WTC11 (cell line): ENCODE measurements around the gene SRM.

ENCODE experiments used
- CREM ChIP-seq: sonication (generic); formaldehyde crosslinking; IDR thresholded peaks from 2 replicates; pipeline ENCODE4 v1.8.1; 2022; ENCODE audit warnings: mild to moderate bottlenecking, missing genetic modification reagents, moderate library complexity
- ESRRA ChIP-seq: sonication (generic); formaldehyde crosslinking; IDR thresholded peaks from 2 replicates; pipeline ENCODE4 v1.8.1; 2022; ENCODE audit warnings: mild to moderate bottlenecking, missing genetic modification reagents, borderline replicate concordance
- FOXP1 ChIP-seq: sonication (generic); formaldehyde crosslinking; IDR thresholded peaks from 2 replicates; pipeline ENCODE4 v1.8.0; 2022; ENCODE audit warnings: missing genetic modification reagents, mild to moderate bottlenecking, moderate library complexity, borderline replicate concordance
- JUN ChIP-seq: sonication (generic); formaldehyde crosslinking; IDR thresholded peaks from 2 replicates; pipeline ENCODE4 v1.8.0; 2023; ENCODE audit warnings: mild to moderate bottlenecking, missing genetic modification reagents
- KAT7 ChIP-seq: sonication (generic); formaldehyde crosslinking; IDR thresholded peaks from 2 replicates; pipeline ENCODE4 v1.8.1; 2023; ENCODE audit warnings: missing genetic modification reagents, mild to moderate bottlenecking, borderline replicate concordance
- NR1H2 ChIP-seq: sonication (generic); formaldehyde crosslinking; IDR thresholded peaks from 2 replicates; pipeline ENCODE4 v1.9.0; 2021; ENCODE audit warnings: mild to moderate bottlenecking, moderate library complexity, missing genetic modification reagents
- OVOL2 ChIP-seq: fragments of 250-450 bp; sonication (Bioruptor Pico); IDR thresholded peaks from 2 replicates; pipeline ENCODE4 v1.9.0; 2021; ENCODE audit warnings: mild to moderate bottlenecking, borderline replicate concordance
- TF ChIP-seq, protein P1 (sequence below): fragments of 200-600 bp; IDR thresholded peaks from 2 replicates; pipeline ENCODE4 v1.8.0; 2022; ENCODE audit warnings: antibody characterized with exemption
- TF ChIP-seq, protein P2 (sequence below): fragments of 250-450 bp; sonication (Bioruptor Pico); IDR thresholded peaks from 2 replicates; pipeline ENCODE4 v1.9.0; 2021; ENCODE audit warnings: mild to moderate bottlenecking
- TF ChIP-seq, protein P3 (sequence below): sonication (generic); formaldehyde crosslinking; conservative IDR thresholded peaks from 2 replicates; pipeline ENCODE4 v1.8.1; 2023; ENCODE audit warnings: mild to moderate bottlenecking, low read depth, missing genetic modification reagents, moderate library complexity
- TF ChIP-seq, protein P4 (sequence below): sonication (generic); formaldehyde crosslinking; IDR thresholded peaks from 2 replicates; pipeline ENCODE4 v1.8.0; 2022; ENCODE audit warnings: mild to moderate bottlenecking, missing genetic modification reagents

DNA sequence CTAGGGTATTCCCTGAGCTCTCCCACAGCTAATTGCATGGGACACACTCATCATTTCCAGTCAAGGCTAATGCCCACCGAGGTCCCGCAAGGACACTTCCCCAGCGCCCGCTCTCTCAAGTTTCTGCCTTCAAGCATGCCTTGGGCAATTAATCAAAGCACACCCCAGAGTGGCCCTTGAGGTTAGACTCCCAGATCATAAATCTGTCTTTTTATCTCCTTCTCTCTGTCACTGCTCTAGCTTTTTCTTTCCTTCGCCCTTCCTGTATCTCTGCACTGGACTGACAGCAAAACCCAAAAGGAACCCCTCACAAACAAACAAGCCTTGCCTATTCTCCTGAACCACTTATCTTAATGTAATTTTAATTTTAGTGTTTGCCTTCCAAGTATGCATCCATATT is 47.8 kb upstream of the SRM start:
- TF ChIP-seq, protein P1, sequence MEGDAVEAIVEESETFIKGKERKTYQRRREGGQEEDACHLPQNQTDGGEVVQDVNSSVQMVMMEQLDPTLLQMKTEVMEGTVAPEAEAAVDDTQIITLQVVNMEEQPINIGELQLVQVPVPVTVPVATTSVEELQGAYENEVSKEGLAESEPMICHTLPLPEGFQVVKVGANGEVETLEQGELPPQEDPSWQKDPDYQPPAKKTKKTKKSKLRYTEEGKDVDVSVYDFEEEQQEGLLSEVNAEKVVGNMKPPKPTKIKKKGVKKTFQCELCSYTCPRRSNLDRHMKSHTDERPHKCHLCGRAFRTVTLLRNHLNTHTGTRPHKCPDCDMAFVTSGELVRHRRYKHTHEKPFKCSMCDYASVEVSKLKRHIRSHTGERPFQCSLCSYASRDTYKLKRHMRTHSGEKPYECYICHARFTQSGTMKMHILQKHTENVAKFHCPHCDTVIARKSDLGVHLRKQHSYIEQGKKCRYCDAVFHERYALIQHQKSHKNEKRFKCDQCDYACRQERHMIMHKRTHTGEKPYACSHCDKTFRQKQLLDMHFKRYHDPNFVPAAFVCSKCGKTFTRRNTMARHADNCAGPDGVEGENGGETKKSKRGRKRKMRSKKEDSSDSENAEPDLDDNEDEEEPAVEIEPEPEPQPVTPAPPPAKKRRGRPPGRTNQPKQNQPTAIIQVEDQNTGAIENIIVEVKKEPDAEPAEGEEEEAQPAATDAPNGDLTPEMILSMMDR, result no peak
- TF ChIP-seq OVOL2 (CRISPR knock-in tag) (no peak), NR1H2 (CRISPR knock-in tag) (no peak), ESRRA (CRISPR knock-in tag) (no peak), JUN (CRISPR knock-in tag) (no peak), KAT7 (no peak), FOXP1 (CRISPR knock-in tag) (no peak), CREM (CRISPR knock-in tag) (no peak)
- TF ChIP-seq, protein P2, sequence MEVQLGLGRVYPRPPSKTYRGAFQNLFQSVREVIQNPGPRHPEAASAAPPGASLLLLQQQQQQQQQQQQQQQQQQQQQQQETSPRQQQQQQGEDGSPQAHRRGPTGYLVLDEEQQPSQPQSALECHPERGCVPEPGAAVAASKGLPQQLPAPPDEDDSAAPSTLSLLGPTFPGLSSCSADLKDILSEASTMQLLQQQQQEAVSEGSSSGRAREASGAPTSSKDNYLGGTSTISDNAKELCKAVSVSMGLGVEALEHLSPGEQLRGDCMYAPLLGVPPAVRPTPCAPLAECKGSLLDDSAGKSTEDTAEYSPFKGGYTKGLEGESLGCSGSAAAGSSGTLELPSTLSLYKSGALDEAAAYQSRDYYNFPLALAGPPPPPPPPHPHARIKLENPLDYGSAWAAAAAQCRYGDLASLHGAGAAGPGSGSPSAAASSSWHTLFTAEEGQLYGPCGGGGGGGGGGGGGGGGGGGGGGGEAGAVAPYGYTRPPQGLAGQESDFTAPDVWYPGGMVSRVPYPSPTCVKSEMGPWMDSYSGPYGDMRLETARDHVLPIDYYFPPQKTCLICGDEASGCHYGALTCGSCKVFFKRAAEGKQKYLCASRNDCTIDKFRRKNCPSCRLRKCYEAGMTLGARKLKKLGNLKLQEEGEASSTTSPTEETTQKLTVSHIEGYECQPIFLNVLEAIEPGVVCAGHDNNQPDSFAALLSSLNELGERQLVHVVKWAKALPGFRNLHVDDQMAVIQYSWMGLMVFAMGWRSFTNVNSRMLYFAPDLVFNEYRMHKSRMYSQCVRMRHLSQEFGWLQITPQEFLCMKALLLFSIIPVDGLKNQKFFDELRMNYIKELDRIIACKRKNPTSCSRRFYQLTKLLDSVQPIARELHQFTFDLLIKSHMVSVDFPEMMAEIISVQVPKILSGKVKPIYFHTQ (CRISPR knock-in tag), result no peak
- TF ChIP-seq, protein P3, sequence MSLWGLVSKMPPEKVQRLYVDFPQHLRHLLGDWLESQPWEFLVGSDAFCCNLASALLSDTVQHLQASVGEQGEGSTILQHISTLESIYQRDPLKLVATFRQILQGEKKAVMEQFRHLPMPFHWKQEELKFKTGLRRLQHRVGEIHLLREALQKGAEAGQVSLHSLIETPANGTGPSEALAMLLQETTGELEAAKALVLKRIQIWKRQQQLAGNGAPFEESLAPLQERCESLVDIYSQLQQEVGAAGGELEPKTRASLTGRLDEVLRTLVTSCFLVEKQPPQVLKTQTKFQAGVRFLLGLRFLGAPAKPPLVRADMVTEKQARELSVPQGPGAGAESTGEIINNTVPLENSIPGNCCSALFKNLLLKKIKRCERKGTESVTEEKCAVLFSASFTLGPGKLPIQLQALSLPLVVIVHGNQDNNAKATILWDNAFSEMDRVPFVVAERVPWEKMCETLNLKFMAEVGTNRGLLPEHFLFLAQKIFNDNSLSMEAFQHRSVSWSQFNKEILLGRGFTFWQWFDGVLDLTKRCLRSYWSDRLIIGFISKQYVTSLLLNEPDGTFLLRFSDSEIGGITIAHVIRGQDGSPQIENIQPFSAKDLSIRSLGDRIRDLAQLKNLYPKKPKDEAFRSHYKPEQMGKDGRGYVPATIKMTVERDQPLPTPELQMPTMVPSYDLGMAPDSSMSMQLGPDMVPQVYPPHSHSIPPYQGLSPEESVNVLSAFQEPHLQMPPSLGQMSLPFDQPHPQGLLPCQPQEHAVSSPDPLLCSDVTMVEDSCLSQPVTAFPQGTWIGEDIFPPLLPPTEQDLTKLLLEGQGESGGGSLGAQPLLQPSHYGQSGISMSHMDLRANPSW (CRISPR knock-in tag), result no peak
- TF ChIP-seq, protein P4, sequence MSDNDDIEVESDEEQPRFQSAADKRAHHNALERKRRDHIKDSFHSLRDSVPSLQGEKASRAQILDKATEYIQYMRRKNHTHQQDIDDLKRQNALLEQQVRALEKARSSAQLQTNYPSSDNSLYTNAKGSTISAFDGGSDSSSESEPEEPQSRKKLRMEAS, result no peak
